CD4-positive, alpha-beta T cell (primary cell): Measurements from ENCODE around the gene PNMA8A. TPM values are rescaled to one million over a fixed set of nuclear protein-coding genes. Genes with fewer than 3 reads are reported as not detected.

Source experiments
- ATAC-seq: fragments of 200-7000 bp; cut with Tn5 transposase; one replicate; pipeline ENCODE4 v1.10.0; 2022; ENCODE audit warnings: mild to moderate bottlenecking; ENCODE audit not compliant: poor library complexity
- CTCF ChIA-PET: fragments of 350-600 bp; sonication (Branson Sonifier 250); formaldehyde crosslinking; loops from one replicate; lab custom pipeline; 2021; ENCODE audit warnings: antibody characterized with exemption, inconsistent platforms; lab: Charles Lee
- POLR2A ChIA-PET: fragments of 350-600 bp; sonication (Branson Sonifier 250); formaldehyde crosslinking; loops from one replicate; lab custom pipeline; 2021; ENCODE audit warnings: antibody characterized with exemption, inconsistent platforms; lab: Charles Lee
- DNase-seq, 14 experiments: peaks; one replicate each; pipeline ENCODE4 v3.0.0-alpha.2; 2013 to 2020; ENCODE audit warnings: mixed read lengths in 2 of 14
- H3K27ac ChIP-seq, 2 donors: one replicate each; pipeline versions ENCODE4 v1.5.1 to v1.7.0; 2013; ENCODE audit warnings: low read length in 2 of 2, low read depth in 1 of 2, mild to moderate bottlenecking in 1 of 2
- H3K27me3 ChIP-seq, 2 experiments: 1 replicate in 1 of 2; 2 replicates in 1 of 2; pipeline versions ENCODE4 v1.6.1 to v1.7.0; 2013; ENCODE audit warnings: low read length in 2 of 2, control low read depth in 1 of 2, mild to moderate bottlenecking in 1 of 2, moderate library complexity in 1 of 2; ENCODE audit not compliant: insufficient read depth in 2 of 2, control insufficient read depth in 1 of 2
- H3K36me3 ChIP-seq: one replicate; pipeline ENCODE4 v1.6.1; 2013; ENCODE audit warnings: low read length, control low read depth; ENCODE audit not compliant: insufficient read depth
- H3K4me1 ChIP-seq: one replicate; pipeline ENCODE4 v1.6.1; 2013; ENCODE audit warnings: low read length, control low read depth; ENCODE audit not compliant: insufficient read depth
- H3K4me3 ChIP-seq: one replicate; pipeline ENCODE4 v1.5.1; 2013; ENCODE audit warnings: mild to moderate bottlenecking, low read length, moderate library complexity
- H3K9me3 ChIP-seq, 2 experiments: 1 replicate in 1 of 2; 2 replicates in 1 of 2; pipeline versions ENCODE4 v1.6.1 to v1.7.0; 2013; ENCODE audit warnings: low read length in 2 of 2, mild to moderate bottlenecking in 2 of 2, control low read depth in 1 of 2, moderate library complexity in 1 of 2; ENCODE audit not compliant: control insufficient read depth in 1 of 2, insufficient read depth in 1 of 2
- H3K27ac Mint-ChIP-seq: one replicate; pipeline ENCODE4 v1.8.0; 2020; ENCODE audit warnings: mixed read lengths
- H3K27me3 Mint-ChIP-seq: one replicate; pipeline ENCODE4 v1.8.0; 2021; ENCODE audit warnings: mixed read lengths
- H3K36me3 Mint-ChIP-seq: one replicate; pipeline ENCODE4 v1.8.0; 2021; ENCODE audit warnings: low read depth, mixed read lengths
- H3K4me1 Mint-ChIP-seq: one replicate; pipeline ENCODE4 v1.8.0; 2021; ENCODE audit warnings: low read depth, mixed read lengths
- H3K4me3 Mint-ChIP-seq: one replicate; pipeline ENCODE4 v1.8.0; 2020; ENCODE audit warnings: mild to moderate bottlenecking, mixed read lengths
- H3K9me3 Mint-ChIP-seq: one replicate; pipeline ENCODE4 v1.8.0; 2020; ENCODE audit warnings: mixed read lengths
- CTCF ChIP-seq: fragments of 200-600 bp; IDR thresholded peaks from one replicate; pipeline ENCODE4 v1.8.0; 2022; ENCODE audit warnings: antibody characterized with exemption, mild to moderate bottlenecking
- intact Hi-C, 2 experiments: fragments of 100-400 bp; cut with DNase I in 1 of 2; cut with micrococcal nuclease in 1 of 2; formaldehyde crosslinking; loops; one replicate each; pipeline versions ENCODE4 v1.15.1 to v1.9.0; 2023 to 2025; cut with DNase I, micrococcal nuclease
- total RNA-seq, 174 experiments: library from RNA in 2 of 174; stranded (reverse) in 2 of 174; gene quantifications; one replicate each; pipeline ENCODE4 v1.2.3 and lab custom pipeline; 2021 to 2026

Gene PNMA8A
- total RNA-seq, 2 experiments from 2014 or later, result not detected

GRCh38 chr19:46470376-46470775 lies 987 bp downstream of the PNMA8A start:
- Mint-ChIP-seq H3K27ac (no peak overlapping the region), H3K4me1 (peaks cover 6% of the 10 kb centered on the region), H3K36me3 (no peaks in the 10 kb centered on the region), H3K9me3 (no peaks in the 10 kb centered on the region), H3K27me3 (peaks cover 61% of the 10 kb centered on the region), H3K4me3 (no peak overlapping the region)
- H3K27me3 ChIP-seq, result peaks cover 48 to 52% of the 10 kb centered on the region in 2 experiments
- H3K9me3 ChIP-seq, result peaks cover 0 to 7% of the 10 kb centered on the region in 2 experiments
- DNase-seq, result no peak
- H3K27ac ChIP-seq, result no peak overlapping the region
- no peak overlapping the region for H3K4me3 ChIP-seq
- ChIA-PET CTCF (no interaction called here), POLR2A (no interaction called here)
- intact Hi-C loops, result no loop called here
- TF ChIP-seq CTCF, result no peak
- peaks cover 7% of the 10 kb centered on the region for H3K4me1 ChIP-seq
- H3K36me3 ChIP-seq, result no peaks in the 10 kb centered on the region
- no peak for ATAC-seq

- Mint-ChIP-seq H3K36me3 (no peaks in the 10 kb centered on the region), H3K27me3 (peaks cover 64% of the 10 kb centered on the region), H3K4me1 (peaks cover 6% of the 10 kb centered on the region), H3K4me3 (no peak overlapping the region), H3K9me3 (no peaks in the 10 kb centered on the region), H3K27ac (no peak overlapping the region)
- intact Hi-C loops, result no loop called here
- POLR2A ChIA-PET, result no interaction called here
- Histone ChIP-seq H3K27ac (no peak overlapping the region), H3K36me3 (no peaks in the 10 kb centered on the region), H3K4me1 (peaks cover 7% of the 10 kb centered on the region), H3K9me3 (peaks cover 0 to 7% of the 10 kb centered on the region in 2 experiments), H3K27me3 (peaks cover 47% of the 10 kb centered on the region in 2 experiments), H3K4me3 (no peak overlapping the region)
- TF ChIP-seq CTCF, result no peak
- CTCF ChIA-PET, result no interaction called here
- DNase-seq, result no peak
- ATAC-seq, result no peak
Measured at GRCh38 chr19:46469541-46470185, 1.7 kb downstream of the PNMA8A start.

GRCh38 chr19:46466536-46467196 lies 4.7 kb downstream of the PNMA8A start:
- no peaks in the 10 kb centered on the region for H3K36me3 Mint-ChIP-seq
- intact Hi-C loops, result no loop called here
- CTCF ChIA-PET, result no interaction called here
- H3K4me3 Mint-ChIP-seq, result no peak overlapping the region
- Histone ChIP-seq H3K9me3 (peaks cover 0 to 7% of the 10 kb centered on the region in 2 experiments), H3K27me3 (peaks cover 21 to 22% of the 10 kb centered on the region in 2 experiments), H3K4me1 (peaks cover 7% of the 10 kb centered on the region), H3K36me3 (no peaks in the 10 kb centered on the region), H3K4me3 (no peak overlapping the region), H3K27ac (no peak overlapping the region)
- H3K4me1 Mint-ChIP-seq, result peaks cover 6% of the 10 kb centered on the region
- H3K9me3 Mint-ChIP-seq, result no peaks in the 10 kb centered on the region
- POLR2A ChIA-PET, result no interaction called here
- no peak for TF ChIP-seq CTCF
- DNase-seq (no peak), ATAC-seq (no peak)
- H3K27me3 Mint-ChIP-seq, result peaks cover 47% of the 10 kb centered on the region
- H3K27ac Mint-ChIP-seq, result no peak overlapping the region
